Fibroblast of mammary gland (primary cell): ENCODE results near the gene C15orf61.
A peak's percentile ranks its signal among the peaks of the same experiment; 100 is the strongest.

ENCODE experiments used
- DNase-seq: peaks from one replicate; pipeline ENCODE4 v3.0.0-alpha.2; 2010; ENCODE audit warnings: low read depth
- H3K4me3 ChIP-seq: 2 replicates; pipeline ENCODE4 v1.5.1; 2011; ENCODE audit warnings: low read depth, mild to moderate bottlenecking, low read length, moderate library complexity; ENCODE audit not compliant: control insufficient read depth
- CTCF ChIP-seq: conservative IDR thresholded peaks from 2 replicates; pipeline ENCODE4 v1.5.1; 2011; ENCODE audit warnings: low read depth, low read length, inconsistent platforms; ENCODE audit not compliant: control insufficient read depth, insufficient read depth

The C15orf61 gene

GRCh38 chr15:67575039-67575502, 54.1 kb downstream of the C15orf61 start:
- no peak for TF ChIP-seq CTCF
- DNase-seq = no peak
- H3K4me3 ChIP-seq = no peak overlapping the region

- H3K4me3 ChIP-seq = no peak overlapping the region
- DNase-seq = peak; percentile 20
- TF ChIP-seq CTCF = no peak
These were observed 57.2 kb downstream of the C15orf61 start for GRCh38 chr15:67578020-67578600.

GRCh38 chr15:67579164-67579563, 58.2 kb downstream of the C15orf61 start:
- no peak for DNase-seq
- TF ChIP-seq CTCF = no peak
- no peak overlapping the region for H3K4me3 ChIP-seq
